Measurements from ENCODE around the gene CST11. TPM values are rescaled to one million over a fixed set of nuclear protein-coding genes. Genes with fewer than 3 reads are reported as not detected.
A peak's percentile ranks its signal among the peaks of the same experiment; 100 is the strongest.

CST11 gene
- polyA plus RNA-seq, 1 donor, result not detected

DNA sequence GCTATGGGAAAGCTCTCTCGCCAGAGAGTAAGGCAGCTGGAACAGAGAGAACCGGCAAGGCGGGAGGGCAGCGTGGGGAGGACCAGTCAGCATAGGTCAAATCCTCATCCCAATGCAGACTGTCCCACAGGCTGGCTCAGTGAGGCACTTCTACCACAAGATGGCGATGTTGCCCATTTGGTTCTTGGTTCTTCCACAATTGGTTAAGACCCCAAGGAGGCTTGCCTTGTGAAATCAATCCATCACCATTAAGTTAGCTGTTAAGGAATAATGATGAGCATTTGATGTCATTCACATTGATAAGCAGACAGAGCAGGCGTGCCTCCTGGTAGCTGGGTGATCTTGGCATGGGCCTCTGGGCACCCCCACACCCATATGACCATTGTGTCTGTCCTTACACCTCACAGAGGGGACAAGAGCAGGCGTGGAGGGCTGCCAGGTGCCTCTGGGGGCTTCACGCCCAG lies 10.8 kb downstream of the CST11 start:
- Histone ChIP-seq H3K27ac (ENCODE audit: low read length) (no peak overlapping the region), H3K27me3 (ENCODE audit: control insufficient read depth, insufficient read depth, low read length) (no peaks in the 10 kb centered on the region), H3K36me3 (ENCODE audit: control insufficient read depth, insufficient read depth, low read length) (no peaks in the 10 kb centered on the region), H3K4me1 (ENCODE audit: control insufficient read depth, insufficient read depth, low read length) (peaks cover under 1% of the 10 kb centered on the region), H3K9me3 (ENCODE audit: control insufficient read depth, low read depth, low read length) (no peaks in the 10 kb centered on the region), H3K4me3 (ENCODE audit: low read length) (no peak overlapping the region)
- peak; percentile 38 to 50 for DNase-seq
- WGBS (ENCODE audit: insufficient coverage, low lambda C conversion rate), result no CpG with 5 or more reads among the region's 8 CpGs

DNA sequence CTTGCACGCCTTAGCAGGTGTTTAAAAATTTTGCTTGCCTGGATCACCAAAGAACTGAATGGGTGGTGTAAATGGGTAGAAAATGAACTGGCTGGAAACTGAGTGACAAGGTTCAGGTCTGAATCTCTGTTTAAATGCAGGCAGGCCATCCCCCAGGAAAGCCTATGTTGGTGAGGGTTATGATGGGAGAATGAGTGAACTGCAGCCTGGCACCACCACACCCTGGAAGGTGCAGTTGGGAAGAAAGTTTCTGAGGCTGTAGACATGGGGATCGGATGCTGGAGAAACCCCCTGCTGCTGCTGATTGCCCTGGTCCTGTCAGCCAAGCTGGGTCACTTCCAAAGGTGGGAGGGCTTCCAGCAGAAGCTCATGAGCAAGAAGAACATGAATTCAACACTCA lies 12.7 kb downstream of the CST11 start:
- no peak for DNase-seq
- Histone ChIP-seq H3K27ac (ENCODE audit: low read length) (no peak overlapping the region), H3K9me3 (ENCODE audit: control insufficient read depth, low read depth, low read length) (no peaks in the 10 kb centered on the region), H3K4me3 (ENCODE audit: low read length) (no peak overlapping the region), H3K27me3 (ENCODE audit: control insufficient read depth, insufficient read depth, low read length) (no peaks in the 10 kb centered on the region), H3K4me1 (ENCODE audit: control insufficient read depth, insufficient read depth, low read length) (peaks cover 7% of the 10 kb centered on the region), H3K36me3 (ENCODE audit: control insufficient read depth, insufficient read depth, low read length) (no peaks in the 10 kb centered on the region)
- no CpG with 5 or more reads among the region's 2 CpGs for WGBS (ENCODE audit: insufficient coverage, low lambda C conversion rate)

DNA sequence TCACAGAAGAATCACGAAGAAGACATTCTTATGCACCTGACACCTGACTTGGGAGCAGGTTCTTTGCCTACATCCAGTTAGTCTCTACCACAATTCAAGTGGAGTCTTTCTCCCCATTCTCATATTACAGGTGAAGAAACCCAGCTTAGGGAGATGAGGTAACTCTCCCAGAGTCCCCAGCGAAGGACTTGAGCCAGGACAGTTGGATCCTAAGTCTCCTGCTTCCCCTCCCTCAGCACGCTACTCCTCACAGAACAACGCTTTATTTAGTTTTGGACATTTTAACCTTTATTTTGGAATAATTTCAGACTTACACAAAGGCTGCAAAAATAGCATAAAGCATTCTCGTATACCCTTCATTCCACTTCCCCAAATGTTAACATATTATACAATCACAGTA lies 14.0 kb downstream of the CST11 start:
- Histone ChIP-seq H3K36me3 (ENCODE audit: control insufficient read depth, insufficient read depth, low read length) (no peaks in the 10 kb centered on the region), H3K4me1 (ENCODE audit: control insufficient read depth, insufficient read depth, low read length) (peaks cover 7% of the 10 kb centered on the region), H3K27me3 (ENCODE audit: control insufficient read depth, insufficient read depth, low read length) (no peaks in the 10 kb centered on the region), H3K9me3 (ENCODE audit: control insufficient read depth, low read depth, low read length) (no peaks in the 10 kb centered on the region), H3K27ac (ENCODE audit: low read length) (no peak overlapping the region), H3K4me3 (ENCODE audit: low read length) (no peak overlapping the region)
- 69% methylated on average over 3 of the region's 5 CpGs for WGBS (ENCODE audit: insufficient coverage, low lambda C conversion rate)
- DNase-seq, result no peak

DNA sequence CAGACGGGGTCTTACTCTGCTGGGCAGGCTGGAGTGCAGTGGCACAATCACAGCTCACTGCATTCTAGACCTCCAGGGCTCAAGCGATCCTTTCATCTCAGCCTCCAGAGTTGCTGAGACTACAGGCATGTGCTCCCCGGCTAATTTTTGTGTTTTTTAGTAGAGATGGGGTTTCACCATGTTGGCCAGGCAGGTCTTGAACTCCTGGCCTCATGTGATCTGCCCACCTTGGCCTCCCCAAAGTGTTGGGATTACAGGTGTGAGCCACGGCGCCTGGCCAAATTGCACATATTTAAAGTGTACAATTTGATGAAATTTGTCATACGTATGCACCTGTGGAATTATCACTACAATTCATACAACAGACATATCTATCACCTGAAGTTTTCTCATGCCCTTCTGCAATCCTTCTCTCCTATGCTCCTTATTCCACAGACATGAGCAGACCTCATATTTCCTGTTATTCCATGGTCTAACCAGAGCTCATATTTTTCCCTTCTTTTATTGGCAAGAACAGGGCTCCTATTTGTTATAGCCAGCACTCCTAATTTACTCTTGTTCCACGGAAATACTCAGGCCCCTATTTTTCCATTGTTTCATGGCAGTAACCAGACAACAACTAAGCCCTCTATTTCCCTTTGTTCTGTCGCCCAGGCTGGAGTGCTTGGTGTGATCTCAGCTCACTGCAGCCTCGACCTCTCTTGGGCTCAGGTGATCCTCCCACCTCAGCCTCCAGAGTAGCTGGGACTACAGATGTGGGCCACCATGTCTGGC lies 15.4 kb downstream of the CST11 start:
- no peaks in the 10 kb centered on the region for H3K36me3 ChIP-seq (ENCODE audit: control insufficient read depth, insufficient read depth, low read length)
- 100% methylated on average over 1 of the region's 9 CpGs for WGBS (ENCODE audit: insufficient coverage, low lambda C conversion rate)
- no peaks in the 10 kb centered on the region for H3K27me3 ChIP-seq (ENCODE audit: control insufficient read depth, insufficient read depth, low read length)
- H3K4me1 ChIP-seq (ENCODE audit: control insufficient read depth, insufficient read depth, low read length), result peaks cover 7% of the 10 kb centered on the region
- H3K4me3 ChIP-seq (ENCODE audit: low read length), result no peak overlapping the region
- no peak for DNase-seq
- no peak overlapping the region for H3K27ac ChIP-seq (ENCODE audit: low read length)
- H3K9me3 ChIP-seq (ENCODE audit: control insufficient read depth, low read depth, low read length), result no peaks in the 10 kb centered on the region

DNA sequence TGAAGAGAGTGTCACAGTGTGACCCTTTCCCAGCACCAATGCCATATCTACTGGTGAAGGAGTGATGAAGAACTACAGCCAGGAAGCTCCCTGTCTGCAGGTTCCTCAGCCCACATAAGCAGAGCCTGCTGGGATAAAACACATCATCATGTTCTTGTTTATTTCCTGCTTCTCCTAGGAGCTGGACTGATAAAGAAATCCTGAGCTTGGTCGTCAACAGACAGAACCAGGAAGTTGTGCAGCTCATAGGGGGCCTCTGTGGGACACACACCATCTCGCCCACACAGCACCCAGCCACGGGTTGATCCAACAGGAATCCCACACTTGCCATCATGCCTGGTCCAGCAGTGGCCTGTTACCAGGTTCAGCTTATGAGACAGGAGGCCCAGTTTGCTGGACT lies 16.0 kb downstream of the CST11 start:
- H3K27me3 ChIP-seq (ENCODE audit: control insufficient read depth, insufficient read depth, low read length), result no peaks in the 10 kb centered on the region
- DNase-seq, result peak; percentile 31 to 70
- no peak overlapping the region for H3K27ac ChIP-seq (ENCODE audit: low read length)
- no CpG with 5 or more reads among the region's 3 CpGs for WGBS (ENCODE audit: insufficient coverage, low lambda C conversion rate)
- no peaks in the 10 kb centered on the region for H3K9me3 ChIP-seq (ENCODE audit: control insufficient read depth, low read depth, low read length)
- H3K4me1 ChIP-seq (ENCODE audit: control insufficient read depth, insufficient read depth, low read length), result peaks cover 7% of the 10 kb centered on the region
- no peaks in the 10 kb centered on the region for H3K36me3 ChIP-seq (ENCODE audit: control insufficient read depth, insufficient read depth, low read length)
- no peak overlapping the region for H3K4me3 ChIP-seq (ENCODE audit: low read length)

DNA sequence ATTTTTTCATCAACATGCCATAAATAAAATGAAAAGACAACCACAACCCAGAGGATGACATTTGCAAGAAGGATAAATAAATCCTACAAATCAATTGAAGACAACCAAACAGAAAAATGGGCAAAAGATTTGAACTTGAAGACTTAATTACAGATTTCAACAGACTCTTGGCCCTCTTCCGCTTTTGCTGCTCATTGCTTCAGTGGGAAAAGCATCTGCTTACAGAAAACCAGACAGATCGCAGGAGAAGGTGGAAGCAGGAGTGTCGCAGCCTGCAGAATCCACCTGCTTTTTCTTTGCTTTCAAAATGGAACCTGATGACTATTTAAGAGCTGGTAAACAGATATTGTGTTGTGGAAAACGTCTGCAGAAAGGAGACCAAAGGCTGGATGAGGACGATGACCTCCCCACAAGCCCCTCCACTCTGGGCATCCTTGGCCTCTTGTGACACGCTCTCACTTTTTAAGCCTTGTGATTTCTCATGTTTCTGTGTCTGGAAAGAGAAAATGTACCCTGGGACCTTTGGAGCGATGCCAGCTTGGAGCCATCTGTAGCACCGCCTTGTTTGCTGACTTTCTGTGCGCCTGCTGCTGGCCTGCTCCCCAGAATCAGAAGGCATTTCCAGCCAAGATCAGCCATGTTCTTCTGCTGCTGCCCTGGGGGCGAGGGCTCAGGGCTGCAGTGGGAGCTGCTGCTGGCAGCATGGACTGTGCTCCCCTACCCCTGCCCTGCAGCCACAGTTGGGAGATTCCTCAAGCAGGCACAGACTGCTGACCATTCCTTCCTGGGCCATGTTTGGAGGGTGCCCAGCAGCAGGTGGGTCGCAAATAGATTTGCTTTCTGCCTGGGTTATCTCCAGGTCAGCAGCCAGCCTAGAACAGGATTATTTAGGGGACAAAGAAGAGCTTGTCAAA lies 16.8 kb downstream of the CST11 start:
- no peak overlapping the region for H3K4me3 ChIP-seq (ENCODE audit: low read length)
- WGBS (ENCODE audit: insufficient coverage, low lambda C conversion rate), result 86% methylated on average over 3 of the region's 11 CpGs
- H3K4me1 ChIP-seq (ENCODE audit: control insufficient read depth, insufficient read depth, low read length), result peaks cover 7% of the 10 kb centered on the region
- no peak overlapping the region for H3K27ac ChIP-seq (ENCODE audit: low read length)
- no peaks in the 10 kb centered on the region for H3K27me3 ChIP-seq (ENCODE audit: control insufficient read depth, insufficient read depth, low read length)
- peak; percentile 74 to 83 for DNase-seq
- no peaks in the 10 kb centered on the region for H3K9me3 ChIP-seq (ENCODE audit: control insufficient read depth, low read depth, low read length)
- H3K36me3 ChIP-seq (ENCODE audit: control insufficient read depth, insufficient read depth, low read length), result no peaks in the 10 kb centered on the region

DNA sequence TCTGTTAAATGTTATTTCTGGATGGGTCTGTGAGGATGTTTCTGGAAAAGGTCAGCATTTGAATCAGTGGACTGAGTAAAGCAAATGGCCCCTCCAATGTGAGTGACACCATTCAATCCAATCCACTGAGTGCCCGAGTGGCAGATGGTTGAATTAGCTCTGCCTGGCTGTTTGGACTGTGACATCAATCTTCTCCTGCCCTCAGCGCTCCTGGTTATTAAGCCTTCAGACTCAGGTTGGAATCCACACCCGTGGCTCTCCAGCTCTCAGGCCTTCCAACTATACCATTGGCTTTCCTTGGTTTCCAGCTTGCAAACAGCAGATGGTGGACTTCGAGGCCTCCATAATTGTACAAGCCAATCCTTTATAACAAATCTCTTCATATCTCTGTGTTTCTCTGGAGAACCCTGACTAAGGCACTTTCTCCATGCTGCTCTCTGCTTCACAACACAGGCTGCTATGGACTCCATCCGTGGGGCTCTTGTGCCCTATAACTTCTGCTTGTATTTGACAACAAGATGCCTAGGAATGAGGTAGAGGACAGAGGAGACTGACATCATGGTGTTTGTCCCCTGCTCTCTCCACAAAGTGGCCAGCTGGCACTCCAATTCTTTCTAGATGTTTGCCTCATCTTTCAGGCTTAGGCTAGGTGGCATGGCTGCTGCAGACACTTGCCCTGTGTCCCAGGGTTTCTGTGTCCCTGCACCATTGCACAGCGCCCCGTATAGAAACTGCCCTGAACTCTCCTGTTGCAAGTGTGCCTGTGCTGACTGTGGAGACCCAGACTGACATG lies 18.0 kb downstream of the CST11 start:
- no peaks in the 10 kb centered on the region for H3K36me3 ChIP-seq (ENCODE audit: control insufficient read depth, insufficient read depth, low read length)
- no peak overlapping the region for H3K27ac ChIP-seq (ENCODE audit: low read length)
- no peak for DNase-seq
- no peaks in the 10 kb centered on the region for H3K9me3 ChIP-seq (ENCODE audit: control insufficient read depth, low read depth, low read length)
- no peaks in the 10 kb centered on the region for H3K27me3 ChIP-seq (ENCODE audit: control insufficient read depth, insufficient read depth, low read length)
- H3K4me1 ChIP-seq (ENCODE audit: control insufficient read depth, insufficient read depth, low read length), result peaks cover 7% of the 10 kb centered on the region
- H3K4me3 ChIP-seq (ENCODE audit: low read length), result no peak overlapping the region
- WGBS (ENCODE audit: insufficient coverage, low lambda C conversion rate), result 80% methylated on average over 1 of the region's 7 CpGs

DNA sequence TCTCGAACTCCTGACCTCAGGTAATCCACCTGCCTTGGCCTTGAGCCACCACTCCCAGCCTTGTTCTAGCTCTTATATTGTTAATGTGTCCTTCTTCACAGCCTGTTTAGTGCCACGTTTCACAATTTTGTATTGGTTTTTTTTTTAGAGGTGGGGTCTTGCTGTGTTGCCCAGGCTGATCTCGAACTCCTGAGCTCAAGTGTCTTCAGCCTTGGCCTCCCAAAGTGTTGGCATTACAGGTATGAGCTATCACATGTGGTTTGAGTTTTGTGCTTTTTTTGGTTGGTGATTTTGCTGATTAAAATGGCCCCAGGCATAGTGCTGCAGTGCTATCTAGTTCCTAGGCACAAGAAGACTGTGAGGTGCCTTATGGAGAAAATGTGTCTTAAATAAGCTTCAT lies 19.0 kb downstream of the CST11 start:
- Histone ChIP-seq H3K9me3 (ENCODE audit: control insufficient read depth, low read depth, low read length) (no peaks in the 10 kb centered on the region), H3K36me3 (ENCODE audit: control insufficient read depth, insufficient read depth, low read length) (no peaks in the 10 kb centered on the region), H3K27ac (ENCODE audit: low read length) (no peak overlapping the region), H3K4me1 (ENCODE audit: control insufficient read depth, insufficient read depth, low read length) (peaks cover 7% of the 10 kb centered on the region), H3K27me3 (ENCODE audit: control insufficient read depth, insufficient read depth, low read length) (no peaks in the 10 kb centered on the region), H3K4me3 (ENCODE audit: low read length) (no peak overlapping the region)
- no CpG with 5 or more reads among the region's 3 CpGs for WGBS (ENCODE audit: insufficient coverage, low lambda C conversion rate)
- no peak for DNase-seq

DNA sequence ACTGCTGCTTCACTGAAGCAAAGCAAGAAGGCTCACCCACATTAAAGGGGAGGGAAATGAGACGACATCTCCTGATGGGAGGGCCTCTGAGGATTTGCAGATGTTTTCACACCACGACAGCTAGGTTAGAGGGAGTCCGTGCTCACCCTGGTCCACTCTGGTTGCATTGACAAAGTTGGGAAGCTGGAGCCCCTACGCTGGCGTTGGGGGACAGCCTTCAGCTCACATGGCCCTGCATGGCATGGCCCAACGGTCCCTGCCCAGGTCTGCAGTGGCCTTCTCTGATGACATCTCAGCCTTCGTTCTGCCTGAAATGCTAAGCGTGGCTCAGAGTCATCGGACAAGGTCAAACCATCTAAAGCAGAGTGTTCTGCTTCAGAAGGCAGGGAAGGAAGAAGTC lies 27.5 kb downstream of the CST11 start:
- Histone ChIP-seq H3K4me1 (ENCODE audit: control insufficient read depth, insufficient read depth, low read length) (peaks cover 3% of the 10 kb centered on the region), H3K4me3 (ENCODE audit: low read length) (no peak overlapping the region), H3K9me3 (ENCODE audit: control insufficient read depth, low read depth, low read length) (no peaks in the 10 kb centered on the region), H3K27me3 (ENCODE audit: control insufficient read depth, insufficient read depth, low read length) (no peaks in the 10 kb centered on the region), H3K27ac (ENCODE audit: low read length) (no peak overlapping the region), H3K36me3 (ENCODE audit: control insufficient read depth, insufficient read depth, low read length) (no peaks in the 10 kb centered on the region)
- no peak for DNase-seq
- no CpG with 5 or more reads among the region's 9 CpGs for WGBS (ENCODE audit: insufficient coverage, low lambda C conversion rate)

Measured in large intestine (tissue), 3 donors.